K562 (cell line): ENCODE data around the gene CGN. TPM values are rescaled to one million over a fixed set of nuclear protein-coding genes. Genes with fewer than 3 reads are reported as not detected.

Source experiments
- KDM4B ChIP-seq, 2 experiments: fragments of 450-650 bp in 1 of 2; sonication (generic) in 1 of 2; IDR thresholded peaks; 2 replicates each; pipeline ENCODE4 v1.6.1; 2016 to 2017; ENCODE audit warnings: borderline replicate concordance in 2 of 2, antibody characterized with exemption in 1 of 2, low read depth in 1 of 2, mild to moderate bottlenecking in 1 of 2
- L3MBTL2 ChIP-seq: fragments of 450-650 bp; IDR thresholded peaks from 2 replicates; pipeline ENCODE4 v1.6.1; 2016; ENCODE audit warnings: mild to moderate bottlenecking, moderate library complexity
- NR2F6 ChIP-seq: fragments of 450-650 bp; formaldehyde crosslinking; IDR thresholded peaks from 2 replicates; pipeline ENCODE4 v1.4.0; 2020; ENCODE audit warnings: mild to moderate bottlenecking
- STAT5A ChIP-seq: IDR thresholded peaks from 2 replicates; pipeline ENCODE4 v1.6.1; 2012; ENCODE audit warnings: low read length, inconsistent platforms, borderline replicate concordance
- ZNF316 ChIP-seq: fragments of 450-650 bp; IDR thresholded peaks from 2 replicates; pipeline ENCODE4 v1.6.1; 2016
- polyA plus RNA-seq, 8 experiments: library from polyadenylated mRNA; depleted of rRNA in 4 of 8; stranded (reverse) in 5 of 8; unstranded in 3 of 8; fragments of >200 nt; fragmentation: Nextera tagmentation in 2 of 8; fragmentation: Illumina TruSeq in 1 of 8; extraction: Ambion mirVana in 2 of 8; extraction: Trizol in 1 of 8; gene quantifications; 2 replicates each; pipeline versions ENCODE4 v1.2.1 to v1.2.3, GENCODE V29; 2011 to 2014; ENCODE audit warnings: inconsistent platforms in 1 of 8, missing spikeins in 1 of 8
- total RNA-seq, 7 experiments: library from RNA; depleted of rRNA in 6 of 7; stranded (reverse); fragments of >200 nt in 6 of 7; fragmentation: Illumina TruSeq in 2 of 7; extraction: Trizol in 2 of 7; gene quantifications; 2 replicates each; pipeline versions ENCODE4 v1.2.1 to v1.2.3, GENCODE V29; 2011 to 2021; ENCODE audit warnings: low replicate concordance in 1 of 7
- TF ChIP-seq, protein P1 (sequence below): fragments of 200-800 bp; sonication (Bioruptor generic); IDR thresholded peaks from 2 replicates; pipeline ENCODE4 v1.6.1; 2017; ENCODE audit warnings: missing genetic modification characterization, missing compliant biosample characterization
- TF ChIP-seq, protein P2 (sequence below): fragments of 450-650 bp; IDR thresholded peaks from 2 replicates; pipeline ENCODE4 v1.6.1; 2016; ENCODE audit warnings: missing biosample characterization, missing genetic modification characterization

CGN gene
- total and polyA plus RNA-seq, 9 of the 15 experiments (the other 6 are each of a cell fraction or from before 2014, with no cell fraction given): 0.03 to 1.4 (median 0.14) TPM; not detected in 2

DNA sequence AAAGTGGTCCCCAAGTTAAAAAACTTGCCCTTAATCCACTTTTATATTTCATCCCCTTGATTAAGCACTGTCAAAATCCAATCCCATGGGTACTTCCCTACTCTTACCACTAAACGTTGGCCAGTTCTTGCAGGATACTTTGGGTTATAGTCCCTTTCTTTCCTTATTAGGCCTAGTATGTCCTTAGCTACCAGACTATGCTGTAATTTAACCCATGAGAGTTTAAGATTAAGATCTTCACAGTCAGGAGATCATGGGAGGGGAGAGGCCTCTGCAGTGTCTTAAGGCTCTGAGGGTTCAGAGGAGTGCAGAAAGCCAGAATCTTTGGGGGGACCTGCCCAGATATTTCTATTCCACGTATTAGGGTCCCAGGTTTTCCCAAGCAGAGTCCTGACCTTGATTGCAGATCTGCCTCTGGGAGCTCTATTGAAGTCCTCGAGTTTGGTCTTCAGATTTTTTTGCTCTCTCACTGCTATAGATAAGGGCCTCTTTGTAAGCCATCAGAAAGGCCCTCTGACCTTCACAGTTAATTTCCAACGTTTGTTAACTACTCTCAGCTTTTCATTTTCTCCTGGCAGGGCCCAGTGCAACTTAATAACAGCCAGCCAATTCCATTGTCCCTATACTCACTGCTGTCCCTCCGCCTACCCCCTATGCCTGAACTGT is 9.0 kb upstream of the CGN start (continued):
- TF ChIP-seq, protein P1, sequence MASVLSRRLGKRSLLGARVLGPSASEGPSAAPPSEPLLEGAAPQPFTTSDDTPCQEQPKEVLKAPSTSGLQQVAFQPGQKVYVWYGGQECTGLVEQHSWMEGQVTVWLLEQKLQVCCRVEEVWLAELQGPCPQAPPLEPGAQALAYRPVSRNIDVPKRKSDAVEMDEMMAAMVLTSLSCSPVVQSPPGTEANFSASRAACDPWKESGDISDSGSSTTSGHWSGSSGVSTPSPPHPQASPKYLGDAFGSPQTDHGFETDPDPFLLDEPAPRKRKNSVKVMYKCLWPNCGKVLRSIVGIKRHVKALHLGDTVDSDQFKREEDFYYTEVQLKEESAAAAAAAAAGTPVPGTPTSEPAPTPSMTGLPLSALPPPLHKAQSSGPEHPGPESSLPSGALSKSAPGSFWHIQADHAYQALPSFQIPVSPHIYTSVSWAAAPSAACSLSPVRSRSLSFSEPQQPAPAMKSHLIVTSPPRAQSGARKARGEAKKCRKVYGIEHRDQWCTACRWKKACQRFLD (CRISPR knock-in tag): 0 out of 2 replicates have a peak, but pooled peaks have one; percentile 38
- TF ChIP-seq ZNF316: no peak
- peak; percentile 37; the same call in 1 of the 2 replicates for TF ChIP-seq L3MBTL2
- TF ChIP-seq KDM4B (IDR thresholded peaks at IDR 0.05; ENCODE audit: borderline replicate concordance in 2 of 2, low read depth in 1 of 2): no peak
- no peak for TF ChIP-seq STAT5A
- TF ChIP-seq, protein P2, sequence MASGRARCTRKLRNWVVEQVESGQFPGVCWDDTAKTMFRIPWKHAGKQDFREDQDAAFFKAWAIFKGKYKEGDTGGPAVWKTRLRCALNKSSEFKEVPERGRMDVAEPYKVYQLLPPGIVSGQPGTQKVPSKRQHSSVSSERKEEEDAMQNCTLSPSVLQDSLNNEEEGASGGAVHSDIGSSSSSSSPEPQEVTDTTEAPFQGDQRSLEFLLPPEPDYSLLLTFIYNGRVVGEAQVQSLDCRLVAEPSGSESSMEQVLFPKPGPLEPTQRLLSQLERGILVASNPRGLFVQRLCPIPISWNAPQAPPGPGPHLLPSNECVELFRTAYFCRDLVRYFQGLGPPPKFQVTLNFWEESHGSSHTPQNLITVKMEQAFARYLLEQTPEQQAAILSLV (tag): no peak
- TF ChIP-seq NR2F6 (CRISPR knock-in tag): no peak
